Myocyte (in vitro differentiated cells): ENCODE measurements around the gene MCM7. TPM values are rescaled to one million over a fixed set of nuclear protein-coding genes. Genes with fewer than 3 reads are reported as not detected.

Experiments used
- DNase-seq: peaks from one replicate; pipeline ENCODE4 v3.0.0-alpha.2; 2012; ENCODE audit warnings: low read depth
- total RNA-seq: library from RNA; depleted of rRNA; stranded (reverse); fragments of >200 nt; gene quantifications from 2 replicates; pipeline ENCODE4 v1.2.3, GENCODE V29; 2014

The MCM7 gene
- total RNA-seq, 1 donor from 2014 or later: 23.2 TPM

DNA sequence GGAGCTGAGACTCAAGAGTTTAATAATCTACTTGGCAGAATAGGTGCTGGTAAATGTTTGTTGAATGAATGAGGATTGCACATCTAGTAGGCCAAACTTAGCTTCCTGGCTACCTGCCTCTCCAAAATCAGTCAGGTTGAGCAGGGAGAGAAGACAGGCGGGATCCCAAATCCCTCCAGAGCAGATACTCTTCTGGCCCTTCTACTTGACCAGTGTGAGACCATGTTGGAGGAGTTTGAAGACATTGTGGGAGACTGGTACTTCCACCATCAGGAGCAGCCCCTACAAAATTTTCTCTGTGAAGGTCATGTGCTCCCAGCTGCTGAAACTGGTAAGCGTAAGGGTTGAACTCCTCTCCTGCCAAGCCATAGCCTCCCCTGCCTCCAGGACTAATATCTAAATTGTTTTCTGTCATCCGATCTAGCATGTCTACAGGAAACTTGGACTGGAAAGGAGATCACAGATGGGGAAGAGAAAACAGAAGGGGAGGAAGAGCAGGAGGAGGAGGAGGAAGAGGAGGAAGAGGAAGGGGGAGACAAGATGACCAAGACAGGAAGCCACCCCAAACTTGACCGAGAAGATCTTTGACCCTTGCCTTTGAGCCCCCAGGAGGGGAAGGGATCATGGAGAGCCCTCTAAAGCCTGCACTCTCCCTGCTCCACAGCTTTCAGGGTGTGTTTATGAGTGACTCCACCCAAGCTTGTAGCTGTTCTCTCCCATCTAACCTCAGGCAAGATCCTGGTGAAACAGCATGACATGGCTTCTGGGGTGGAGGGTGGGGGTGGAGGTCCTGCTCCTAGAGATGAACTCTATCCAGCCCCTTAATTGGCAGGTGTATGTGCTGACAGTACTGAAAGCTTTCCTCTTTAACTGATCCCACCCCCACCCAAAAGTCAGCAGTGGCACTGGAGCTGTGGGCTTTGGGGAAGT is 23.4 kb upstream of the MCM7 start:
- no peak for DNase-seq

DNA sequence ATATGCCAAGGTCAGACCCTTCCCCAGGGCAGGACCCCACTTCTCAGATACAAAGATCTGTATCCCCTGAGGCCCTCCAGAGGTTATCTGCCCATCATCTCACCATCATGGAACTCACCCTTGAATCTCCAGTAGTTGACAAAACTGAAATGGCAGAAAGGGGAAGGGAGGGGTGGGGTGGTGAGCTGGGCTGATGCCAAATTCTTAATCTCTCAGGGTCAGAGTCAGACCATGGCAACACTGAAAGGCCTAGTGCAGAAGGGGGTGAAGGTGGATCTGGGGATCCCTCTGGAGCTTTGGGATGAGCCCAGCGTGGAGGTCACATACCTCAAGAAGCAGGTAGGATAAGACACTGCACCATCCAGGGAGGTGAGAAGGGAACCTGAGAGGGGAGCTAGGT is 21.4 kb upstream of the MCM7 start:
- DNase-seq: no peak

DNA sequence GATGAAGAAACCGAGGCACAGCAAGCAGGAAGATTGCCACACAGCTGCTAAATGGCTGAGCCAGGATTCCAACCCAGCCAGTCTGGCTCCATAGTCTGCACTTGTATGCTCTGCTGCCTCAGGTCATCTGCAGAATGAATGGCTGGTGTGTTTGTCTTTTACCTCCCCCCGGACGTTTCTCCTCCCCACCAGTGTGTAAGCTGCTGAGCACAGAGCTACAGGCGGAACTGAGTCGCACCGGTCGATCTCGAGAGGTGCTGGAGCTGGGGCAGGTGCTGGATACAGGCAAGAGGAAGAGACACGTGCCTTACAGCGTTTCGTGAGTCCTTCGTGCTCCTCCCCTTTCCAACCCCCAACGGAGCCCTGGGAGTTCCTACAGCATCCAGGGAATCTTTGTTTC is 20.9 kb upstream of the MCM7 start:
- DNase-seq: no peak

DNA sequence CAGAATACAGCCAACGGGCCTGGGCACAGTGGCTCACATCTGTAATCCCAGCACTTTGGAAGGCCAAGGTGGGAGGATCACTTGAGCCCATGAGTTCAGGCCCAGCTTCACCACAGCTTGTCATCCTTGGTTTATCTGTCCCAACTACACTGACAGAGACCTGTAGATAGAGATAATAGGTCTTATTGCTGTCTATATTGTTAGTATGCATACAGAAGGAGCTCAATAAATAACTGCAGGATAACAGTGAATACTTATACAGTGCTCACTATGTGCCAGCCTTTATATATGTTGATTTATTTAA is 19.5 kb upstream of the MCM7 start:
- no peak for DNase-seq

DNA sequence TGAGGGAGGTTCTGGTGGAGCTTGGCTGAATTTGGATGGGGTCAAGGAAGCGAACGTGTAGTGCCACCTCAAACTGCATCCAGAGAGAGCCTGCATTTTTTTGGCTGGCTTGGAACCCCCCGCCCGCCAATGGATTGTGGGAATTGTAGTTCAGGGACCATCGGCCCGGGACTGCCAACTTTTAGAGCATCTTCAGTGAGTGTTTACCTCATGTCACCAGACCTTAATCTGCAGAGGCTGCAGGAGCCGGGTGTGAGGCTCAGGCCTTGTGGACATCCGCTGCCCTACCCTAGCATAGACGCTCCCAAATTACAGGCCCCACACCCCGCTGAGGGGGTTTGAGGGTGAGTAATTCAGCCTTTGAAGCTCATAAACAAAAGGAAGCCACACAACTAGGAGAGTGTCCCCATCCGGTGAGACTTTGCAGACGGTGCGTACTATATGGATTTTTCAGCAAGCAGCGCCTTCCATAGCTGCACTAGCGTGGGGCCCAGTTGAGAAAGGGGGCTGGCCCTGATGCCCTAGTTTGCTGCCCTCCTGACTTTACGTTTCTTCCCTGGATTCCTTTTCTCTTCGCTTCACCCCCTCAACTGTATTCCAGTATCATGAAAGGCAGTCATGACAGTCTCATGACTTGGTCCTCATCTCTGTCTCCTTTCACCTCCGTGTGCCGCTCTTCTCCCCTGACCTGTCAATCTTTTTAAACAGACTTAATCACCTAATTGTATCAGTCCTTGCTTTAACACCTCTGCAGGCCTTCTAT is 19.0 kb upstream of the MCM7 start:
- DNase-seq: peak; percentile 80

DNA sequence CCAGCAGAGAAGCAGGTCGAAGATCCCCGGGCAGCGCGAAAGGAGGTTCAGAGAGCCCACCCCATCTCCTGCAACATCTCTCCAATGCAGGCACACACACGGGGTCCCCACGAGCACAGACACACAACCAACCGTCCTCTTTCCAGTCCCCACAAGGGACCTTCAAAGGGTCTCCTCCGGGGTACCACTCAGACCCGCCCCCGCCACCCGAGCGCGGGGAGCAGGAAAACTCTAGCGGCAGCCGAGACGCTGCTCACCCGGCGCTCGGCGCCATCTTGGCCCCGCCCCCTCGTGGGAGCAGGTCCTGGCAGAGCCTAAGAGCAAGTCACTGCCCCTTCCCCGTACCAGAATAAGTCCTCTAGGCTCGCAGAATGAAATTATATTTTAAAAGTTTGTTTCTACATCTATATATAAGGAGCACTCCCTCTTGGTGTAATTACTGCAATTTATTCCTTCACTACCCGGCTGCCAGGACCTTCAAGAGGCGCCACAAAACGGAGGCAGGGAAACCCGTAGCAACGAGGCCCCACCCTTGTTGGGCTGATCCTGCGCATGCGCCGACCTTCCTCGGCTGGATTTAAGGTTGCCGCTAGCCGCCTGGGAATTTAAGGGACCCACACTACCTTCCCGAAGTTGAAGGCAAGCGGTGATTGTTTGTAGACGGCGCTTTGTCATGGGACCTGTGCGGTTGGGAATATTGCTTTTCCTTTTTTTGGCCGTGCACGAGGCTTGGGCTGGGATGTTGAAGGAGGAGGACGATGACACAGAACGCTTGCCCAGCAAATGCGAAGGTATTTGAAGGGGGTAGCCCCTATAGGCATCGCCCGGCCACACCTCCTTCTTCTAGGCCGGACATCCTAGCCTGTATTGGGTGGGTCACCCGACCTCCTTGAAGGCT is 18.1 kb upstream of the MCM7 start, which contains the start of the genes CNPY4 and TAF6:
Gene CNPY4 (plus strand): TSS at position 563 of the 898 bp plus-strand sequence. CDS start 111 bp downstream, at position 674.
Gene TAF6 (minus strand): TSS at position 287 of the 898 bp plus-strand sequence. CDS start 5,149 bp downstream, outside the sequence.
- peak; percentile 99 for DNase-seq

DNA sequence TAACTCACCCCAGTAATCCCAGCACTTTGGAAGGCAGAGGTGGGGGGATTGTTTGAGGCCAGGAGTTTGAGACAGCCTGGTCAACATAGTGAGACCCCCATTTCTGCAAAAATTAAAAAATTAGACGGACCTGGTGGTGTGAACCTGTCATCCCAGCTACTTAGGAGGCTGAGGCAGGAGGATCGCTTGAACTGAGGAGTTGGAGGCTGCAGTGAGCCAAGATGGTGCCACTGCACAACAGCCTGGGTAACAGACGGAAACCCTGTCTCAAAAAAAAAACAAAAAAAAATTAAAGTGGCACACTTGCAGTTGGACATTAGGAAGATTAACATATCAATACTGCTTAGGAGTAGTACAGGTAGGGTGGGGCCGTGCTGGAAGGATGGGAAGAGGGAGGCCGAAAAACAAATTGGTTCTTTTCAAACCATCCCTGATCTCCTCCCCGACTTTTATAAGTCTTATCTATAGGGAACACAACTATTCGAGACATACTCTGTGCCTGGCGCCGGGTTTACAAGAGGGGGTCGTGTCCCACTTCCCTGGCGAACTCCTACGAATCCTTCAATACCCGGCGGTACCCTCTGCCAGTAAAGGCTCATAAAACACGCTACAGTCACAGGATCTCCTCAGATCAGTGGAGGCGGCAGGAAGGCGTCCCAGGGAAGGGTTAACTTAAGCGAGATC is 17.3 kb upstream of the MCM7 start:
- no peak for DNase-seq

DNA sequence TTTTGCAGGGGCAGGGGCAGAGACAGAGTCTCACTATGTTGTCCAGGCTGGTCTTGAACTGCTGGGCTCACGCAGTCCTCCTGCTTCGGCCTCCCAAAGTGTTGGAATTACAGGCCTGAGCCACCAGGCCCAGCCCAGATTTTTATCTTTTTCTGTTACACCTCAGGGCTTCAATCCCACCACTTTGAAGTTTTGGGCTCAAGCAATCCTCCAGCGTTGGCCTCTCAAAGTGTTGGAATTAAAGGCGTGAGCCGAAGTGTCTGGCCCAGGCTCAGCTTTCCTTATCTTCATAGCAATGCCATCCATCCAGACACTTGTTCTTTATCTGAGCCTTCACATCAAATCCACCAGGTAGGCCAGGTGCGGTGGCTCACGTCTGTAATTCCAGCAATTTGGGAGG is 13.8 kb upstream of the MCM7 start:
- no peak for DNase-seq

DNA sequence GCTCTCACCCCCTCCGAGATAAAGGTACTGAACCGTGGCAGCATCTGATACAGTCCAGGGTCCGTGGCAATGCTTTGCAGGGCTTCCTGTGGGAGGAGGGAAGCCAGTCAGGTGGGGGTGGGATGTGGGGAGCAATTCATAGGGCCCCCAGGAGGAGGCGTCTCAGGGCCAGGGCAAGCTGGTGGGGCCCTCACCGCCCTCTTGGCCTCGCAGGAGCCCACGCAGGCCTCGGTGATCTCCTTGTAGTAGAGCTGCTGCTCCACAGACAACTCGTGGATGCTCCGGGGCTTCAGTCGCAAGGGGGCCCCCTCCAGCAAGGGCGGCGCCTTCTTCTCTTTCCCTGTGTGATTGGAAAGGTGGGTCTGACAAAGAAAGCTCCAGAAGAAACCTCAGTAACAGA is 10.7 kb upstream of the MCM7 start:
- DNase-seq: no peak

DNA sequence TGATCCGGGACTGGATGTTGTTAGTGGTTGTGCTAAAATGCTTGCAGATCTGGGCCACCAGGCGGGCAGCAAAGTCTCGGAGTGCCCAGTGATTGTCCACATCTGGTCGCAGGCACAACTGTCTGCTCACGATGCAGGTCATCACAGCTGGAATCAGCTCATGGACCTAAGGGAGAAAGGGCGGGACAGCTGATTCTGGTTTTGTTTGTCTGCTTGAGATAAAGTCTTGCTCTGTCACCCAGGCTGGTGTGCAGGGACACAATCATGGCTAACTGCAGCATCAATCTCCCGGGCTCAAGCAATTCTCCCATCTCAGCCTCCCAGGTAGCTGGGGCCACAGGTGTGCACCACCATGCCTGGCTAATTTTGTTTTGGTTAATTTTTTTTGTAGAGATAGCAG is 10.0 kb upstream of the MCM7 start:
- no peak for DNase-seq

DNA sequence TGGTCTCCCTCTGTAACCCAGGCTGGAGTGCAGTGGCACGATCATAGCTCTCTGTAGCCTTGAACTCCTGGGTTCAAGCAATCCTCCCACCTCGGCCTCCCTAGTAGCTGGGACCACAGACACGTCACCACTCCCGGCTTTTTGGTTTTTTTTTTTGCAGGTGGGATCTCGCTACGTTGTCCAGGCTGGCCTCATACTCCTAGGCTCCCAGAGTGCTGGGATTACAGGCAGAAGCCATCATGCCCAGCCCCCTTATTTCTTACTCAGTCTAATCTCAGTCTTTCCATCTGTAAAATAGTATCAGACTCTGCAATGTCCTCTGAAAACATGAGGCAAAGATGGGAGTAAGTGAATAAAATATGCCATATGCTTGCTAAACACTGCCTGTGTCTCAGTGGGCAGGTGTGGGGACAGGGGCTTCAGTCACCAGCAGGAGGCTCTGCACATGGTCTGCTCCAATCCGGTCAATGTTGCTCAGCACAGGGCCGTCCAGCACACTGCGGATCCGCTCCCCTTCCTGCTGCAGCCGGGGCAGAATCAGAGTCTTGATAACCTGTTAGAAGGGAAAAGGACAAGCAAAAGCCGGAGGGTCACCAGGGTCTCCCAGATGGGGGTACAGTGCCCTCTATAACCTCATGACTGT is 8.4 kb upstream of the MCM7 start:
- no peak for DNase-seq

DNA sequence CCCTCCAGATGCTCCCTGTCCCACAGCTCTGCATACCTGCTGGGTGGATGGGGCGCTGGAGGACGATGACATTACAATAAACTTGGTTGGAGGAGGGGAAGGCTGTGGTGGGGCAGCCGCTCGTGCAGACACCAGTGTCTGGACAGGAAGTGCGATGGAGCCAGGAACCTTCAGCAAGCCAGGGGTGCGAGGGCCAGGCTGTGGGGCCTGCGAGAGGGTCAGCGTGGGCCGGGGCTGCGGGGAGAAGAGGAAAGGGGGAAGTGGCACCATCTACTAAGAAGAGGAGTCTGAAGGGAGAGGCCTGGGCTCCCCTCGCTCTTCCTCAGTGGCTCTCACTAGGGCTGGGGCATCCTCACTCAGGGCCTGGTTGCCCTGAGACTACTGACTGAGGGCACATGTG is 6.7 kb upstream of the MCM7 start:
- DNase-seq: no peak

DNA sequence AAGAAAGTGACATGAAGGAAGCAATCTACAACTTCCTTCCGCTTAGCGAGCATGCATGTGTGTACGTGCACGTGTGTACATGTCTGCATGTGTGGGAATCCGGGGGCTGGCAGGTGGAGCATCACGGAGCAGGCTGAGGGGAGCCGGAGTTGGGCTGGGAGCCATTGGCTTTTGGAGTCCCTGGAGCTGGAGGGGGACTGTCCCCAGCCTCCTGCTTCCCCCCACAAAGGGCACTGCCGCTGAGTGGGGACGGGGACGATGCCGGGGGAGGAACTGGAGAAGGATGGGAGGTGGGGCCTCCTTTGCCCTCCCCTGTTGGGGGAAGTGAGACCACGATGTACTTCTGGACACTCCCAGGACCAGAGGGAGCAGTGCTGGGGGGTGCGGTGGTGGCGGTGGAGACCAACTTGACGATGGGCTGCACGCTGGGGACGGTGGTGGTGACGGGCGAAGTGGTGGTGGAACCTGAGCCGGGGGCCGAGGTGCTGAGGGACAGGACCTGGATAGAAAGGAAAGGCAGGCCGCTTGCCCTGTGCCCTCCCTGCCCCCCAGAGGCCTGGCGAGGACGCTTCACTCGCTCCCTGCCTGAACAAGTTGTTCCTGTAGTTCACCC is 6.0 kb upstream of the MCM7 start:
- DNase-seq: no peak

DNA sequence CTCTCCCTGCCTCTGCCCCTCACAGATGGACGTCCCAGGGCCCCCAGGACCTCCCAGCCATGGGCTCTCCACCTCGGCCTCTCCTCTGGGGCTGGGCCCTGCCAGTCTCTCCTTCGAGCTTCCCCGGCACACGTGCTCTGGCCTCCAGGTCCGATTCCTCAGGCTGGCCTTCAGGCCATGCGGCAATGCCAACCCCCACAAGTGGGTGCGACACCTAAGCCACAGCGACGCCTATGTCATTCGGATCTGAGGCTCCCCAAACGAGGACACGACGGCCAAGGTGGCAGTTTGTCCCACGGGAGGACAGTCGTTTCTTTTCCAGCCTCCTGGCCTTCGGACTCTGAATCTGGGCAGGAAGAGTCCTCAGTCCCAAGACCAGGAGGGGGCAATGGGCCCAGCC is 5.4 kb upstream of the MCM7 start:
- no peak for DNase-seq

DNA sequence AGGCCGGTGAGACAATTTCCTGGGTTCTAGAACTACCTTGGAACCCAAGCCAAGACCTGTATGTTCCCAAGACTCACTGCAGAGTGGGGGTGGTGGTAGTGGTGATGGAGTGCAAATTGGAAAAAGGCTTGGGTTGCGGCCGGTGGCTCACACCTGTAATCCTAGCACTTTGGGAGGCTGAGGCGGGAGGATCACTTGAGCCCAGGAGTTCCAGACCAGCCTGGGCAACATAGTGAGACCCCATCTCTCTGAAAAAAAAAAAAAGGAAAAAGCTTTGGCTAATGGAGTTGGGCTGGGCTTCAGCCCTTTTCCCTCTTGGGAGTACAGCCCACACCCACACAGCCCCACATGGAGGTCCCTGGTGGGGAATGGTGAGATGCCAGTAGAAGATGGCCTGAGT is 4.3 kb upstream of the MCM7 start:
- DNase-seq: no peak

DNA sequence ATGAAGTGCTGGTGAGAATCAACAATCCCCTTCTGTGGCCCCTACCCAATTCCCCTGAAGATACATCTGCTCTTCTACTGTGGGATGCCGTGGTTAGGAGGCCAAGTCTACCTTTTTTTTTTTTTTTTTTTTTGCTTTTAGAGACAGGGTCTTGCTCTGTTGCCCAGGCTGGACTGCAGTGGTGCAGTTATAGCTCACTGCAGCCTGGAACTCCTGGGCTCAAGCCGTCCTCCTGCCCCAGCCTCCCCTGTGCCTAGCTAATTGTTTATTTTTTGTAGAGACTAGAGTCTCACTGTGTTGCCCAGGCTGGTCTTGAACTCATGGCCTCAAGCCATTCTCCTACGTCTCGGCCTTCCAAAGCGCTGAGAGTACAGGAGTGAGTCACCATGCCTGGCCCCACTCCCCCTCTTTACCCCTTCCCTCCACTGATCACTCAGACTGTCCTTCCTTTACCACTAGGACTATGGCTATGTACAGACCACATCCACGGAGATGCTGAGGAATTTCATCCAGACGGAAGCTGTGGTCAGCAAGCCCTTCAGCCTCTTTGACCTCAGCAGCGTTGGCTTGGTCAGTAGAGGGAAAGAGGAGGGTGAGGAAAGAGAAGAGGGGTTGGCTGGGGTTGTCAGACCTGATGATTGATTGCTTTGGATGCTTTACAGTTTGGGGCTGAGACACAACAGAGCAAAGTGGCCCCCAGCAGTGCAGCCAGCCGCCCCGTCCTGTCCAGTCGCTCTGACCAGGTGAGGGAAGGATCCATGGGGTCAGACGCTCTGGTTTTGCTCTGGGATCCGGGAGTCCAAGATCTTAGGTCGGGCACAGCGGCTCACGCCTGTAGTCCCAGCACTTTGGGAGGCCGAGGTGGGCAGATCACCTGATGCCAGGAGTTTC is 2.0 kb upstream of the MCM7 start:
- peak; percentile 56 for DNase-seq

DNA sequence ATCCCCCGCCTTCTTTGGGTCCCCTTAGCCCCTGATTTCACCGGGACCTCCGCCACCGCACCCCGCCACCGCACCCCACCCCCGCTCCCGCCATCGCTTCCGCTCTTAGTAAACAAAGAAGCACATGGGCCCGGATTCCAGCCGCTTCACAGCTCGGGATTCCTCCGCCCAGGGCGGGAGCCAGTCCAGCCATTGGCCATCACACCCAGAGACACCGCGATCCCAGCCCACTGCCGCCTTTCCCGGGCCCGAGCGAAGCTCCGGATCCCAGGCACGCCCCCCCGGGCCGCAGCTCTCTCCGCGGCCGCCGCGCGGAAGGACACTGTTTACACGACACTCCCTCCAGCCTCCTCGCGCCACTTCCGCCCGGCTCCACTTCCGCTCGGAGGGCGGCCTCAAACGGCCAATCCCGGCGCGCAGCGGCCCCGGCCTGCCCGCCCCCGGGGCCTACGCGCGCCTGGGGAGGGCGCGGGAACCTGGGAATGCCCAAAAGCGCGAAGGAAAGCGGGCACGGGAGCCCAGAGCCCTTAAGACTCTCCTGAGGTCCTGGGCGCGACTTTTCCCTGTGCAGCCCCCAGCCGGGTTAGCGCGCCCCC is 679 bp downstream of the MCM7 start:
- peak; percentile 100 for DNase-seq

DNA sequence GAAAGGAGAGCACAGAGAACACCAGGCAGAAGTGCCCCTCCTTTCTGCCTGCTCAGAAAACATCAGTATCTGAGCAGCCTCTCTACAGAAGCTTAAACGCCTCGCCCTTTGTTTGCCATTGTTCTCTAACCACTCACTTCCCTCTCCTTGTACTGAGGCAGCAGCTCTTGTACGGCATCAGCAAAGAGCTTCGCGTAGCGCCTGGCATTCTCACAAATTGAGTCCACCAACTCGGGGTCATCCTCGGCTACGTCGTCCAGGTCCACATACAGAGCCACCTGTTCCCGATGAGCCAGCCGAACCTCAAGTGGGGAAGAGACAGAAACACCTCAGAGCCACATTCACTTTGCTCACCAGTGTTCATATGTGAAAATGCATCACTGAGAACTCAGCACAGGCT is 1.7 kb downstream of the MCM7 start:
- DNase-seq: no peak
